A204.1 (cell line): Measurements from ENCODE around the gene KRT6C.
"Not testable (repeated sequence)": the region's sequence is repeated elsewhere in the genome, so short reads cannot be mapped to it uniquely, and the experiment has no call there.

Experiments
- FAIRE-seq: peaks from 2 replicates; lab custom pipeline; 2012; peaks lifted over from hg19 to GRCh38; lab: Jason Lieb, UNC

The KRT6C gene

DNA sequence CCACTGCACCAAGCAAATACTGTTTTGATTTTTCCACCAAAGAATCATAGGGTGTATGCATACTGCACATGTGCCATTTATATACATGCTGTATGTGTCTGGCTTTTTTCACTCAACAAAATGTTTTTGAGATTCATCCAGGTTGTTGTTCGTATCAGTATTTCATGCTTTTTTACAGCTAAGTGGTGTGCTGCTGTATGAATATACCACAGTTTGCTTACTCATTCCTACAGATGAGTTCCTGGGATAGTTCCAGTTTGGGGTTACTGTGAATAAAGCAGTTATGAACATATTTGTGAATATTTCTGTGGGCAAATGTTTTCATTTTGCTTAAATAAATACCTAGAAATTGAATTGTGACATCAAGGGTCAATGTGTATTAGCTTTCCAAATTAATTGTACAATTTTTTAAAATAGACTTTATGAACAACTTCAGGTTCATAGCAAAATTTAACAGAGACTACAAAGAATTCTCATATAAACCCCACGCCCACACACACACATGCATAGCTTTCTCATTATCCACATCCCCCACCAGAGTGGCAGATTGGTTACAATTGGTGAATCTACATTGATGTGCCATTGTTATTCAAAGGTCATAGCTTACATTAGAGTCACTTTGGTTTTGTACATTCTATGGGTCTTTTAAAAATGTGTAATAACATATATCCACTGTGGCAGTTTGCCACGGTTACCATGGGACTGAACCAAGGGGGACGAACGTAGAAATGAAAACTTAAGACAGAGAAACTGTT is 26.4 kb upstream of the KRT6C start:
- FAIRE-seq = no peak

DNA sequence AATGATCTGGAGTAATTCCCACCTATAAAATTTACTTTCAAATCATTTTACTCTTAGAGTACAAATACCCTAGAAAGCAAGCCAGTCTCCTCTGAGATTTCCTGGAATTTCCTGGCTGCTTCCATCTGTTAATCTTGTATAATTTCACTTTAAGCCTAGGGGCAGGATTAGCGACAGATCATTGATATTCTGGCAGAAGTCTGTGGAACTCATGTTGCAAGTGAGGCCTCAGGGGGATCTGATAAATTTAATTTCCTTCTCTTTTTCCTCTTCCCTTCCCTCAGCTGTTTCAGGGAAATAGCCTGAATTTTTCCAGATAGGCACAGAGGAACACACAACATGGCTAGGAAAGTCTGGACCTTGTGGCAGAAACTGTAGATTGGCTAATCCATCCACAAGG is 25.3 kb upstream of the KRT6C start:
- no peak for FAIRE-seq

DNA sequence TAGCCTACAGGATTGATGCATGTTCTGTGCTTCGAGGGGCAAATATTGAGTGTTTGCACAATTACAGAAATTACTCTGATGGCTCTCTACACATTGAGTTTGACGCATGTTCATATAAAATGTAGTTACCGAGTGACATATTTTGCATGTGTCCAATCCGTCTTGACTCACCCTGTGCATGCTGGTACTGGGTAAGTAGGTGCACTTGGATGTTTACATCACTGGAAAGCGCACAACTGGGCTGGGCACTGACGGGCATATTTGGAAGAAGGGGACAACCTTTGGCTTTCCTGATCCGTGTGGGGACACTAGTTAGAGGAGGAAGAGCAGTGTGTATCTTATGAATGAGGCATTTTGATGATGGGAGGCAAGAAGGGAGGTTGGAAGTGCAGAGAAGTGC is 24.4 kb upstream of the KRT6C start:
- no peak for FAIRE-seq

DNA sequence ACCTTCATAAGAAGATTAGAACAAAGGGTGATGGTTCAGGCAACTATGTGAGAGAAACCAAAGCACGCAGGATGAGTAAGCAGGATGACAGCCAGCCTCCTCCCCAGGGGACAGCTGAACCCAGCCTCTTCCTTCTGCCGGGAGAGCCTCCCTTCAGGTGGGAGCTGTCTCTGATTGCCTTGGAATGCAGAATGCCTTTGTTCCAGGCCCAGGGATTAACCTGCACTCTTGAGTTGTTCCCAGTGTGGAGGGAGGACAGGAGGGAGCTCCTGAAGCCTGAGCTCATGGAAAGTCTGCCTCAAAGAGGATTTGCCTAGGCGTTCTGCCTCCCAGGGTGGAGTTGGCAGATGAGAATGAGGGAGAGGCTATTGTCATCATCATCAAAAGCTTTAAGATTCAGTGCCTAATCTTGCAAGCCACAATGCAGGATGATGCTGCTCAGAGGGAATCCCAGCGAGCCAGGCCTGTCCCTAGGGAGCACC is 23.0 kb upstream of the KRT6C start:
- no peak for FAIRE-seq

DNA sequence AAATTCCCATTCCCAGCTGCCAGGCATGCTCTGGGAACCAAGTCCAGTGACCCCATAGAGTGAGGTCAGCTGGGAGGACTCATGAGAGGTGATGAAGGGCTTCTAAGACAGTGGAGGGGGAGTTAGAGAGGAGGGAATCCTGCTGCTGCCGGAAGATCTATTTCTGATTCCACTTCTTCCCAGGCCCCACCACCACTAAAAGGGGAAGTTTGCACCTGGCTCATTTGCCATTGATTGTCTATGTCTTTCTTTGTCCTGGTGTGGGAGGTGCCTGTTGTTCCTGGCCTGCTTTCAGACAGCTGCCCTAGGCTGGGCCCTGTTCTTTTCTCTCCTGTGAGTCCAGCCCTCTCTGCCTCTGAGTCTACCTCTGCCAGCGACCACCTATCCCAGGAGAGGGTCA is 22.4 kb upstream of the KRT6C start:
- FAIRE-seq = no peak

DNA sequence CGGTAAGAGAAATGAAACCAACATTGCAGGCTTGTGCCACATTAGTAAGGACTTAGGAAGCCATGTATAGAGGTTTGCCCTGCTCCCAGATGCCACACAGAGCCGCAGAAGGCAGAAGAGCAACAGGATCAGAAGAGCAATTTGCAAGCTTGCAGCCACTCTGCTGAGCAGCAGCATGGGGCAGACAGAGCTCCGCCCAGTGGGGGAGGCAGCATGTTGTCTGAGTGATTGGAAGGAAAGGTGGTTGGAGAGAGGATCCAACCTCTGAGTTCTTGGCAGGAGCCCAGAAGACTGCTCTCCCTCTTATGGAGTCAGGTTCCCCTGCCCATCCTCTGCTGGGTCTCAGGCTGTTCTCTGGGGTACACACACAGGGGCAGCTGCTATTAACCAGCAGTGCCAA is 21.8 kb upstream of the KRT6C start:
- no peak for FAIRE-seq

DNA sequence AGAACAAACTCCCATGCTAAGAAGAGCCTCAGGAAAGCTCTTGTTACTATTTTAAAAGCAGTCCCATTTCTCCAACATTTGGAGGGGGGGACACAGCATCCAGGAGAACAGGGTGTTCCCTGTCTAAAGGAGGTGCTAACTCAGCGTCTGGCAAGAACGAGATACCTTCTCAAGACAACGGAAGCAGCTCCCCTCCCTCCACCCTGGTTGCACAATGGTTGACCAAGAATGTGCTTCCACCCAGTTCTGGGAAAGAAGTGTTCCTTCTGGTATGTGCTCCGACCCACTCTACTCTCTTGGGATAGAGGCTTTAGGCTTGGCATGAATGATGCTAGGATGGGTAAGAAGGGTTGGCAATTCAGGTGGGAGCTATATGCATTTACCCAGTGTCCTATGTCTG is 20.9 kb upstream of the KRT6C start:
- FAIRE-seq = no peak

DNA sequence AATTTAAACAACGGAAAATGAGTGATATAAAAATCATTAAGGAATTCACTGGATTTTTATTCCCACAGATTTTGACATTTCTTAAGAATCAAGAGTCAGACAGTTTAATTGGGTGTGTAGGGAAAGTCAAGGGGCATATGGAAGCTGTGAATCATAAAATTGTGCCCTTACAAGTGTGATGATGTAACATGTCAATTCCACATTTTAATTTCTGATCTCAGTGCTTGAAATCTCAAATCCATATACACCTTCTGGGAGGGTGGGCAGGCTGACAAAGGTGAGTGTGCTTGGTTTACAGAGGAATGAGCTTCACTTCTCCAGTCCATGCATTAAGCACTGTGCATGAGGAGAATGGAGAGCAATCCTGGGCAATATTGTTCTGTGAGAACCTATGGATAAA is 20.5 kb upstream of the KRT6C start:
- FAIRE-seq = no peak

DNA sequence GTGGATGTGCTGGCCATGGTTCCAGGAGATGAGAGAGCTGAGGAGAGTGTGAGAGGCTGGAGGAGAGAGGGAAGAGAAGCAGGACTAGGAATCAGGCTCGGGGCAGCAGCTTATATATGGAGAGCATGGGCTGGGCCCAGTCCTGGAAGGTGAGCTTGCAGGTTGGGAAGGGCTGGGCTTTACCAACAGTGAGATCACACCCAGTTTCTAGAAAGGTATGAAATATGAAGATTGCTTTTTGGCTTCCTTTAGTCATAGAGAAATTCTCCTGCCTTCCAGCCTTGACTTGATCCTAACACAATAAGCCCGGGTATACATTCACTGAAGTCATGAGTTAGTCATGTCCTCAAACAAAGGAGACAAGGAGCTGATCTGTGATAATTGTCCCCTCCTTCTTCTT is 19.6 kb upstream of the KRT6C start, which contains the start of gene KRT6A:
TSS of gene KRT6A (minus strand) at position 86 of the 400 bp plus-strand sequence. CDS start at position 17, 69 bp downstream.
- no peak for FAIRE-seq

DNA sequence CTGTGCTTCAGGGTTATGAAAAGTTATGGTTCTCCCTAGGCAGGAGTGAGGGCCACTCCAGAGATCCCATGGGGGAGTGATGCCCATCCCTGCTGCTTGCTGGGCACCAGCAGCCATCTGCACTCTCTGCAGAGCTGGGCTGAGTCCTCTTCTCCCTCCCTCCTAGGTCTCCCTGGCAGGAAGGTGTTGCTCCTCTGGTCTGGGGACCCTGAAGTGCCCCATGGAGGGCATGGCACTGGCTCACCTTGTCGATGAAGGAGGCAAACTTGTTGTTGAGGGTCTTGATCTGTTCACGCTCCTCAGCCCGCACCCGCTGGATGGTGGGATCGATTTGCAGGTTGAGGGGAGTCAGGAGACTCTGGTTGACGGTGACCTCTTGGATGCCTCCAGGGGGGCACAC is 18.8 kb upstream of the KRT6C start:
- not testable (repeated sequence) for FAIRE-seq

DNA sequence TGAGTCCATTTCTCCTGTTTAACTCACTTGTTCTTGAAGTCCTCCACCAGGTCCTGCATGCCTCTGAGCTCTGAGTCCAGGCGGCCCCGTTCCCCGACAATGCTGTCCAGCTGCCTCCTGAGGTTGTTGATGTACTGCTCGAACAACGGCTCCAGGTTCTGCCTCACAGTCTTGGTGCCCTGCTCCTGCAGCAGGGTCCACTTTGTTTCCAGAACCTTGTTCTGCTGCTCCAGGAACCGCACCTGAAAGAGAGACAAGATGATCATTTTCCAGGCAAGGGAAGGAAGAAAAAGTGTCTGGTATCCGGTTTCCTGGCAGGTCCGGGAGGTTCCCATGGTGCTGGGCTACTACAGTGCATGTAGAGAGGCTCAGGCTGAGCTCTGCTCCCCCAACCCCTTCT is 17.9 kb upstream of the KRT6C start:
- FAIRE-seq = not testable (repeated sequence)

DNA sequence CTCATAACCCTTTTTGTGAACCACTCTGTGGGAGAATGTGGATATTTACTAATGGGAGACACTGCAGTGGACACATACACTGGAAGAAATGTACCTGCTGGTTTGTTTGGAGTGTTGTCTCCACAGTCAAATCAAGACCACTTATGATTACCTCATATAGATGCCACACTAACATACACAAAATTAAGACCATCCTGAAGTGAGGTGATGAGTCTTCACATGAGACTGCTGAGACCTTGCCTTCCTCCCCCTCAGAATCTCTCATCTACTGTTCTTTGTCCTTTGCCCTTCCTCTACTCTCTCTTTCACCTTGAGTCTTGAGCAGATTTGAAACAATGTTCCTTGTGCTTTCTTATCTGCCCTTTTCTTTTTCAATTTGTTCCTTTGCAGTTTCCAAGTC is 15.1 kb upstream of the KRT6C start:
- FAIRE-seq = no peak

DNA sequence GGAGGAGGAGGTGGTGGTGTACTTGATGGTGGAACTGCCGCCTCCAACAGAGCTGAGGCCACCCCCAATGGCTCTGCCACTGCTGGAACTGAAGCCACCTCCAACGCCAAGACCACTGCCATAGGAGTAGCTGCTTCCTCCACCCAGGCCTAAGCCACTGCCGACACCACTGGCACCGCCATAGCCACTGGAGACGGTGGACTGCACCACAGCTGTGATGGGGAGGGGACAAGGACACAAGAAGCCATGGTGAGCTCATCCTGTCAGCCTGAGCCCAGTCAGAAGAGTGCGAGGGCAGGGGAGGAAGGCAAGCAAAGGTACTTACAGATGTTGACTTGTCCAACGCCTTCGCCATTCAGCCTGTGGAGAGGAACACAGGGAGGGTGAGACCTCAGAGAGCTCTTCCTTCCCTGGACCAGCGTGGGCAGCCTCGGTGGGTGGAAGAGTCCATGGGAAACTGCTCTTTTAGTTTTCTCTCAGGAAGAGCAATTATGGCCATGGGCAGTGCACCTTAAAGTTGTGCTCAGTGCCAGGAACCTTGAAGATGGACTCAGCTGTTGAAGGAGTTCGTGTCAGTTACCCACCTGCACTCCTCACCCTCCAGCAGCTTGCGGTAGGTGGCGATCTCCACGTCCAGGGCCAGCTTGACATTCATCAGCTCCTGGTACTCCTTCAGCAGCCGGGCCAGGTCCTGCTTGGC is 14.3 kb upstream of the KRT6C start:
- FAIRE-seq = not testable (repeated sequence)

DNA sequence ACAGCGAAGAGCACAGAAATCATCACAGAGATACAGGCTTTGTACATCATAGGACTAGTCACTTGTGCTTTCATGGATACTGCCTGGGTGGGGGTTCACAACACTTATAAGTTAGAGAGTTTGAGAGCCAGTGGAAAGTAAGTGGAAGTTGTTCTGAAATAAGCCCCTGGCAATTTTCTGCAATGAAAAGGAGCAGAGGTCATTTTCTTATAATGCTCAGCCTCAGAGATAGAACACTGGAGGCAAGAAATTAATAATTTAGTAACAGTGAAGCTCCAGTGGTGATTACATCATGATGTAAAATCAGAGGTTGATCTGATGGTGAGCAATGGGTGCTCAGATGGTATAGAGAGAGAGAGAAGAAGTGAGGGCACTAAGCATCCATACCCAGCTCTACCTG is 13.6 kb upstream of the KRT6C start:
- FAIRE-seq = no peak

DNA sequence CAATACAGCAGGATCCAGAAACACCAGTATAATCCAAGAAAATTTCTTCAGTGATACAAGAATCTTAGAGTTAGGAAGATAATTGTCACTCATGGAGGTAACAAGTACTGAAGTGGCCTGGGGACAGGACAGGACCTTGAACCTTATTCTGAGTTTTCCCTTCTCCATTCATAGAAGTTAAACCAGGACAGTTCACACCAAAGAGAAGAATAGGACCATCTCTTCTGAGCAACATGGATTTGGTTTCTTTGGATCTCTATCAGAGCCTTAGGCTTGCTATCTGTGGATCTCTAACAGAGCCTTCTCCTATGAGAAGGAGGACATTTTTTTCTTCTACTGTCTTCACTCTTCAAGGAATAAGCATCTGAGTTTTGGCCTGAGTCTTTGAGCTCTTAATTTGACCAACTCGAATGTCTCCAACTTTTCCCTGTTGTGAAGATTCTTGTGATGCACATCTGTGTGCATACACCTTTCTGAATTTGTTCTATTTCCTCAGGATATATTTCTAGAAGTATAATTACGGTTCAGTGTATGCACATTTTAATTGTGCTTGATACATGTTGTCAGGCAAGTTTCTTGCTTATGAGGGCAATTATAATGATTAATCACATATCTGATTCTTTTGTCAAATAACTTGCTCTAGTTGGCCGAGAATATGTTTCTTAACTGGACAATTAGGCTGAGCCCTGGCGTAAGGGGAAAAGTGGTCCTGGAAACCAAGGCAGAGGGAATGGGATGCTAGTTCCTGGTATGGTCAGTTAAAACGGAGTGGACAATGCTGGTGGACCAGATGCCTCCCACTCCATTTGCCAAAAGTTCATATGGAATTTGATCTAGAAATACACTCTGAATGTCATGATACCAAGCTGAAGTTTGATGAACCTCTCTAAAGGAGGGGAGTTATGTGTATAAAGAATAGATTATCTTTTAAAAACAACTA is 12.8 kb upstream of the KRT6C start:
- FAIRE-seq = no peak

DNA sequence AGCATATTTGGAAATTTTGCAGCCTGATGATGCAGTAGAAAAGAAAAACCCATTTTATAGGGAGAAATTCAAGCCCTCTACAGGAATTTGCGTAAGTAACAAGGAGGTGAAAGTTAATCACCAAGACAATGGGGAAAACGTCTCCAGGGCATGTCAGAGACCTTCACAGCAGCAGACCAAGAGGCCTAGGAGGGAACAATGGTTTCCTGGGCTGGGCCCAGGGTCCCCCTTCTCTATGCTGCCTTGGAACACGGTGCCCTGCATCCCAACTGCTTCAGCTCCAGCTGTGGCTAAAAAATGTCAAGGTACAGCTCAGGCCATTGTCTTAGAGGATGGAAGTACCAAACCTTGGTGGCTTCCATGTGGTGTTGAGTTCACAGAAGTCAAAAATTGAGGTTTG is 6.5 kb upstream of the KRT6C start:
- FAIRE-seq = no peak

DNA sequence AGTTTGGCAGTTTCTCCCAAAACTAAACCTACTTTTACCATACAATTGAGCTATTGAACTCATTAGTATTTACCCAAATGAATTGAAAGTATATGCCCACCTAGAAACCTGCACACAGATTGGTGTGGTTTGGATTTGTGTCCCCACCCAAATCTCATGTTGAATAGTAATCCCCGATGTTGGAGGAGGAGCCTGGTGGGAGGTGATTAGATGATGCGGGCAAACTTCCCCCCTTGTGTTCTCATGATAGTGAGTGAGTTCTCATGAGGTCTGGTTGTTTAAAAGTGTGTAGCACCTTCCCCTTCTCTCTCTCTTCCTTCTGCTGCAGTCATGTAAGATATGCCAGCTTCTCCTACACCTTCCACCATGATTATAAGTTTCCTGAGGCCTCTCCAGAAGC is 4.0 kb upstream of the KRT6C start:
- no peak for FAIRE-seq

DNA sequence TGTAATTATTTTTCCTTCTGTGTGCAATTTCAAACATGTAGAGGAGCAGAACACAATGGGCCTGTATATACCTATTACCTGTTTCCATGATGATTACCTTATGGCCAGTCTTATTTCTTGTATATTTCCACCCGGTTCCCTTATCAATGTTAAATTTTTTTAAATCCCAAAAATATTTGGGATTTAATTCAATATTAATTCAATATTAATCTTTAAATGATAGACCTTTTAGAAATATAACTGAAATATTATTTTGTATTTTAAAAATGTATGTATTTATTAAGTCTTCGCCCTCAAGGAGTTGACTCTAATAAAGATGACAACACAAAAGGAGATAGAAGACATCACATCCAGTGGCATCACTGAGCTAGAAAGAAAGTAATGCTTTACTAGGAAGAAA is 607 bp upstream of the KRT6C start:
- FAIRE-seq = no peak

DNA sequence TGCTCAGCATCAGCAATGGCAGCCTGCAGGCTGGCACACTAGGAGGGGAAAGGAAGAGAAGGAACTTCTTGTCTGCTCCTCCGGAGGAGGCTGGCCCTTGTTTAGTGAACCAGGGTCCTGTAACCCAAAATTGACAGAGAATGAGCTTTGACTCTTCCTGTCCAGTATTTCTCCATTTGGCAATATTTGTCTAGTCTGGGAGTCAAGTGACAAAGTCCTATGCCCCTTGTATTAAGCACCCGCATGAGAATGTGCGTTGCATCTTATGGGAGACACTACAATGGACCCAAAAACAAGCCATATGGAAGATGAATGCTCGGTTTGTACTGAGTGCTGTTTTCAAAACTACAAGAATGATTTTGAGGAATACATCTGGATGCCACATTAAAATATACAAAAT is 3.8 kb downstream of the KRT6C start:
- no peak for FAIRE-seq

DNA sequence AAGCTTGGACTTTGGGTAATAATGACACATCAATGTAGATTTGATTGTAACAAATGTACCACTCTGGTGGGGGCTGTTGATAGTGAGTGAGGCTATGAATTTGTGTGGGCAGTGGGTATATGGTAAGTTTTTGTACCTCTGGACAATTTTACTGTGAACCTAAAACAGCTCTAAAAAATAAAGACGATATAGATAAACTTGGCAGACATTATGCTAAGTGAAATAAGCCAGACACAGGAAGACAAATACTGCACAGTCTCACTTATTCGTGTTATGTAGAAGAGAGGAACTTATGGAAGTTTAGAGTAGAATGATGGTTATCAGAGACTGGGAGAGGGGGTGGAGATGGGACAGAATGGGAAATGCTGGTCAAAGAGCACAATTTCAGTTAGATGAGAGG is 8.7 kb downstream of the KRT6C start:
- FAIRE-seq = no peak

DNA sequence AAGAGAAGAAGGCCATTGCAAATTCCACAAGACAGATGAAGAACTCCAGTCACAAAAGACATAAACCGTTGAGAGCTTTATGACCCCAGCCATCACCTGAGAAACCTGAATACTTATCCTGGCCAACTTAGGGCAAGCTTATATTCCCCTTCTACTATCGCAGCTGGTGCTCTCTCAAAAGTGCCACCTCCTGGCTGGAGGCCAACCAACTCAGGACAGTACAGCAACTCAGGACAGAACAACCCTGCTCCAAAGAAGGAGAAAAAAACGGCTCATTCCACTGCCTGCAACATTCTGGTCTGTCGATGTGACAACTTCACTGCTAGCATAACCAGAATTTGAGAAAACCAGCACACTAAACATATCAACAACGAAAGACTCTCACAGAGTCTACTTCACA is 11.9 kb downstream of the KRT6C start:
- no peak for FAIRE-seq

DNA sequence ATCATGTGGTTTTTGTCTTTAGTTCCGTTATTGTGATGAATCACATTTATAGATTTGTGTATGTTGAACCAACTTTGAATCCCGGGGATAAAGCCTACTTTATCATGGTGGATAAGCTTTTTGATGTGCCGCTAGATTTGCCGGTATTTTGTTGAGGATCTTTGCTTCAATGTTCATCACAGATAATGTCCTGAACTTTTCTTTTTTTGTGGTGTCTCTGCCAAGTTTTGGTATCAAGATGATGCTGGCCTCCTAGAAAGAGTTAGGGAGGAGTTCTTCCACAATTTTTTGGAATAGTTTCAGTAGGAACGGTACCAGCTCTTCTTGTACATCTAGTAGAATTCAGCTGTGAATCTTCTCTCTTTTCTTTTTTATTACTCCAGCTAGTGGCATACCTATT is 14.7 kb downstream of the KRT6C start:
- no peak for FAIRE-seq

DNA sequence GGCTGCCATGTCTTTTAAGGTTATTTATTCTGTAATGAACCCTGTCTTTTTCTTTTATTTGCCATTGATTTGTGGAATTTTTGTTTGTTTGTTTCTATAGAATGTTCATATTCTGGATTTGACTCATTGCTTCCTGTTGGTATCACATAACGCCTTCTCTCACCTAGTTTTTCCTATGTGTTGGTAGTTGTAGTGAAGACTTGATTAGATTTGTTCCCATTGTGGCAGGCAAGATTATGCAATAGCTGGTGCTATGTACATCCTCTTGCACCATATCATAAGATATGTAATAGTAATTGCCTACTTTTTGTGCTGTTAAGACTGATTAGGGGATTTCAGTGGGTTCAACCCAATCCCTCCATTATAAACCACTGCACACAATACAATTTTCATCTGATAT is 17.8 kb downstream of the KRT6C start:
- no peak for FAIRE-seq
